GM19468 (cell line): ENCODE measurements around the gene FSCN2.
"Not testable (repeated sequence)": the region's sequence is repeated elsewhere in the genome, so short reads cannot be mapped to it uniquely, and the experiment has no call there.

Source experiments
- ATAC-seq: cut with Tn5 transposase; IDR thresholded peaks from one replicate; pipeline ENCODE4 v1.9.1; 2021; ENCODE audit warnings: mild to moderate bottlenecking, moderate library complexity, moderate number of reproducible peaks; ENCODE audit not compliant: unreplicated experiment; ENCODE audit errors: extremely low read depth

FSCN2 gene

DNA sequence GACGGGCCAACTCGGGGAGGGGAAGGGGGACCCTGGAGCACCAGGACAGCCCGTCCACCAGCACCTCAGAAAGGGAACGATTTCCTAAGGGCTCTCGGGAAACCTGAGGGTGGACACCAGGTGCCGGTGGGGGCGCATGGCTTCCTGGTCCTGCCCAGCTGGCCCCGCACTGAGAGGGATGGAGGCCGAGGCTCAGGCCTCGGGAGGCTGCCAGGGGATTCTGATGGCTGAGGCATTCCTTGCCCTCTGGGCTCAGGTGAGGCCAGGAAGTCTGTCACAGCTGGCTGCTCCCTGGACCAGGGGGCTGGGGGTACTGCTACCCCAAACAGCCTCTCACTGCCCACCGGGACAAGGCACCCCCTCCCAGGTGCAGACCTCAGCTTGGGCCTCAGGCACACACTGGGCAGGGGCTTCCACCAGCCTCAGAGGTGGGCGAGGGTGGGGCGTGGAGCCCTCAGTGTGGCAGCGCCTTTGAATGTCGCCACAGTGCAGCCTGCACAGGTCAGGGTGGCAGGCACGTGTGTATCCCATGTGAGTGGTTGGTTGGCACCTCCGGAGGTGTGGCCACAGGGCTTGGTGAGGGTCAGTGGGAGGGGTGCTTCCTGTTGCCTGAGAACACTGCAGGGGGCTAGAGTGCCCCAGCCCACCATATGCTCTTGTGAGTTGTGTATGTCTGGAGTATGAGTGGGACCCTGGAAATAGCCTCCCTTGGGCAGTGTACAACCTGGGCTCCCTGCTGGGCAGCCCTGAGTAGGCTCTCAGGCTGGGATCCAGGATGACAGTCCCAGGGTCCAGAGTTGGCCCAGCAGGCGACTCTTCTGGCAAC is 3.9 kb upstream of the FSCN2 start:
- no peak for ATAC-seq

DNA sequence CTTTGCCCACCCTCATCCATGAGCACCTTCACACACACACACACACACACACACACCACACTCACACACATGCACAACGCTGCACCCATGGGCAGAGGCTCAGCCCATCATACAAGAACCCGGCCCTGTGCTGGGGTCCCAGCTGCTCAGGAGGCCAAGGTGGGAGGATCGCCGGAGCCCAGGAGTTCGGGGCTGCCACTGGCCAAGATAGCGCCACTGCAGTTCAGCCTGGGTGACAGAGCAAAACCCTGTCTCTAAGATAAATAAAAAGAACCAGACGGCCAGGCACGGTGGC is 3.4 kb upstream of the FSCN2 start:
- ATAC-seq: no peak

DNA sequence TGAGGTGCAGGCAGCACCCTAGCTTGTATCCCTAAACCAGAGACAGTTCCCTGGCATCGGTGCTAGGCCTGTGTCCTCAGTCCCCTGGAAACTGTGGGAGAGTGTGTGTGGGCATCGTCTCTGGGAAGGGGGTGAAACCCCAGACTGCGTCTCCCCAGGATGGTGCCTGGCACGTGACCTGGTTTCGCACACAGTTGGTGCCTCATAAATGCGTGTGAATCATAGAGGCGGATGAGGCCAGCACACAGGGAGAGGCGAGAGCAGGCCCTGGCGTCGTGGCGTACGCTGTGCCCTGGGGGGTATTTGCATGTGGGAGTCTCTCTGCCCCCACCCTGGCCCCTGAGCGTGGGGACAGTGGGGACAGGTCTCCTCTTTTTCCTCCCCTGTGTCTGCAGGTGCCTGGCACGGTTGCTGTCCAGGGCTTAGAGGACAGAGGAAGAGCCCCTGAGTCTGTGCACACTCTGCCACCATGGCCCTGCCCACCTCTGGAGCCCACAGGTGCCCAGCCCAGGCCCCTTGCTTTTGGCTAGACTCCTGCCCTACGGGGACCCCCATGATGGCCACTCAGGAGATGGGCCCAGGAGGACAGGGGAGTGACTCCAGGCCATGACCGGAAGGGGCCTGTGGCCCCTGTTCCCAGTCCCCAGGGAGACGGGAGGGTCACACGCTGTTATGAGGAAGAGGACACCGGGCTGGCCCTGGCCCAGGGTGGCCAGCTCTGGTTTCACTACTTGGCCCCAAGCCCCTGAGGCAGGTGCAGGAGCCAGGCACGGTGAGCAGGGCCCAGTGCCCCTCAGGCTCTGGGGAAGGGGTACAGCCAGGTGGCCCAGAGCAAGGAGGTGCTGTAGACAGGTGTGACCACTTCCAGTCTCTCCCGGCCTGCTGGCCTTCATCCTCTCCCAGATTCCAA is 1.3 kb upstream of the FSCN2 start:
- no peak for ATAC-seq

DNA sequence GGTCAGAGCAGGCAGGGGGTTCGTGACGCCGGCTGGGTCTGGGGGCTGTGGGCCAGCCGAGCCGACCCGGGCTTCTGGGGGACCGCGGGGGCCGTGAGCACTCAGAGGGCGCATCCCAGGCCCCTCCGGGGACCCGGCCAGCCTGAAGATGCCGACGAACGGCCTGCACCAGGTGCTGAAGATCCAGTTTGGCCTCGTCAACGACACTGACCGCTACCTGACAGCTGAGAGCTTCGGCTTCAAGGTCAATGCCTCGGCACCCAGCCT is 140 bp downstream of the FSCN2 start:
- ATAC-seq: no peak

DNA sequence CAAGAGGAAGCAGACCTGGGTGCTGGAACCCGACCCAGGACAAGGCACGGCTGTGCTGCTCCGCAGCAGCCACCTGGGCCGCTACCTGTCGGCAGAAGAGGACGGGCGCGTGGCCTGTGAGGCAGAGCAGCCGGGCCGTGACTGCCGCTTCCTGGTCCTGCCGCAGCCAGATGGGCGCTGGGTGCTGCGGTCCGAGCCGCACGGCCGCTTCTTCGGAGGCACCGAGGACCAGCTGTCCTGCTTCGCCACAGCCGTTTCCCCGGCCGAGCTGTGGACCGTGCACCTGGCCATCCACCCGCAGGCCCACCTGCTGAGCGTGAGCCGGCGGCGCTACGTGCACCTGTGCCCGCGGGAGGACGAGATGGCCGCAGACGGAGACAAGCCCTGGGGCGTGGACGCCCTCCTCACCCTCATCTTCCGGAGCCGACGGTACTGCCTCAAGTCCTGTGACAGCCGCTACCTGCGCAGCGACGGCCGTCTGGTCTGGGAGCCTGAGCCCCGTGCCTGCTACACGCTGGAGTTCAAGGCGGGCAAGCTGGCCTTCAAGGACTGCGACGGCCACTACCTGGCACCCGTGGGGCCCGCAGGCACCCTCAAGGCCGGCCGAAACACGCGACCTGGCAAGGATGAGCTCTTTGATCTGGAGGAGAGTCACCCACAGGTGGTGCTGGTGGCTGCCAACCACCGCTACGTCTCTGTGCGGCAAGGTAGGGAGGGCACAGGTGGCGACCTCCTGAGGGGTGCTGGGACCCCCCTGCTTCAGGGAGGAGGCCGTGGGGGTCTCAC is 667 bp downstream of the FSCN2 start:
- no peak for ATAC-seq

DNA sequence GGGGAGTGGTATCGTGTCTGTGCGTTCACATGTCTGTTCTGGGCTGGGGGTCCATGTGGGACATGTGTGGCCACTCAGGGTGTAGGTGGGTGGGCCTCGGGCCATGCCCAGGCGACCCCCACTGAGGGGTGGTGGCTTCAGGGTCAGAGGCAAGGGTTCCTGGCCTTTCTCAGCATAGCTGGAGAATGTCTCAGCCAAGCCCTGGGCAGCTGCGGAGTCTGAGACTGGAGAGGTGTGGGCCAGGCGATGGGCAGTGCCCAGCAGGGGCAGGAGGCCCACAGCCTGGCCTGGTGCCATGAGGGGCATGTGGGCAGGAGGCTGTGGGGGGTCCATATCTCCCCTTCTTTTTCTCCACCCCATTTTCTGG is 1.2 kb downstream of the FSCN2 start:
- no peak for ATAC-seq

DNA sequence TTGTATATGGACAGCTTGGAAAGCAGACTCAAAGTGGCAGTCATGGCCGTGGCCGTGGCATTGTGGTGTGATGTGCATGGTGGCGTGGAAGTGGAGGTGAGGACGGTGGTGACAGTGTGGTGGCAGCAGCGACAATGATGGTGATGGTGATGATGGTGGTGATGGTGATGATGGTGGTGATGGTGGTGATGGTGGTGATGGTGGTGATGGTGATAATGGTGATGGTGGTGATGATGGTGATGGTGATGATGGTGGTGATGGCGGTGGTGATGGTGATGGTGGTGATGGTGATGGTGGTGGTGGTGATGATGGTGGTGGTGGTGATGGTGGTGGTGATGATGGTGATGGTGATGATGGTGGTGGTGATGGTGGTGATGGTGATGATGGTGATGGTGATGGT is 2.8 kb downstream of the FSCN2 start:
- not testable (repeated sequence) for ATAC-seq

DNA sequence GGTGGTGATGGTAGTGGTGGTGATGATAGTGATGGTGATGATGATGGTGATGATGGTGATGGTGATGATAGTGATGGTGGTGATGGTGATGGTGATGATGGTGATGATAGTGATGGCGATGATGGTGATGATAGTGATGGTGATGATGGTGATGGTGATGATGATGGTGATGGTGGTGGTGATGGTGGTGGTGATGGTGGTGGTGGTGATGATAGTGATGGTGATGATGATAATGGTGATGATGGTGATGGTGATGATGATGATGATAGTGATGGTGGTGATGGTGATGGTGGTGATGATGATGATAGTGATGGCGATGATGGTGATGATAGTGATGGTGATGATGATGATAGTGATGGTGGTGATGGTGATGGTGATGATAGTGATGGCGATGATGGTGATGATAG is 3.8 kb downstream of the FSCN2 start:
- ATAC-seq: not testable (repeated sequence)

DNA sequence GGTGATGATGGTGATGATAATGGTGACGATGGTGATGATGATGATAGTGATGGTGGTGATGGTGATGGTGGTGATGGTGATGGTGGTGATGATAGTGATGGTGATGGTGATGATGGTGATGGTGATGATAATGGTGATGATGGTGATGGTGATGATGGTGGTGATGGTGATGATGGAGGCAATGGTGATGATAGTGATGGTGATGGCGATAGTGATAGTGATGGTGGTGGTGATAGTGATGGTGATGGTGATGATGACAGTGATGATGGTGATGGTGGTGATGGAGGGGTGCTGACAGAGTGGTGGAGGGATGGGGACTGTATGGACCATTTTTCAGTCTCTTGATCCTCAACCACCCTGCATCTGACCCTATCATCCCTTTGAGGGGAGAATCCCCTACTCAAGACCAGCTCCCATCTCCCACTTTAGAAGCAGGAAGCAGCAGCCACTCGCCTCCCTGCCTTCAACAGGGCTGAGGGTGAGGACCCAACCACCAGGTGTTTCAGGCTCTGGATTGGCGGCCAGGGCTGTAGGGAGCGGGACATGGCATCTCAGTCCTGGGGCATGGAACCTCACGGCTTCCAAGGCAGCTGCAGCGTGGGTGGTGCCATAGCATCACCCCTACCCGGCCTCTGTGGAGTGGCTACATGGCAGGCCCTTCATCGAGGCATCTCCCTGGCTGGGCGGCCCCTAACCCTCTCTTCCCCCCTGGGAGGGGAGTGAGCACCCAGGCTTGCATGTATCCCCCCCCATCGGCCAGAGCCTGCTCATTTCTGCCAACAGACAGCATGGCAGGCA is 4.5 kb downstream of the FSCN2 start:
- no peak for ATAC-seq

DNA sequence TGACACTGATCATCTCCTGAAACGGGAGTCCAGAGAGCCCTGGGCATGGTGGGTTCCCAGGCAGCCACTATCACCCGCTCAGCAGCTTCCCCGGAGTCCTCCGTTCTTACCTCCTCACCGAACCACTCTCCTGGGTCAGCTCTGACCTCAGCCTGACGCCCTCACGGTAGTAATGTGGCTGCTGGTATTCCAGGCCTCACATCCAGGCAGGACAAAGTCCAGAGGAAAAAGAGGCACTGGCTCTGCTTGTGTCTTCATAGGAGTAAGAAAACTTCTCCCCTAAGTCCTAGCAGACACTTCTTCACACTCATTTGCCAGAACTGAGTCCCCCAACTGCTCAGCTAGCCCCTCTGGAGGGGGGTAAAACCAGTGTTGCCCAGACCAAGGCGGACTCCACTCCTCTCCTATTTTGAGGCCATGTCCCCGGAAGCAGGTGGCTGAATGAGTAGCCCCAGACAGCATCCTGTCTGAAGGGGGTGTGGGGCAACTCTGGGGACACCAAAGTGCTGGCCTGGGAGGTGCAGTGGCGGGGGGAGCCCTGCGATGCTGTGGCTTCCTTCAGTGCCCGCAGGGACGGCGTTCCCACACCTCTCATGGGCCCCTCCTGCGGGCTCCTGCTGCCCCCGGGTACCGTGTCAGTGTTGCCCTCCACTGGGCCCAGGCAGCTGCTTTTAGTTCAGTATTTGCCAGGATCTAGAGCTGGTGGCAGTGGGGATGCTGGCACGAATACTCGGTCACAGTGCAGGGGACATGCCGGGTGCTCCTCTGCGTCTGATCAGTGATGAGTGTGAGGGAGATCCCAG is 5.4 kb downstream of the FSCN2 start:
- no peak for ATAC-seq

DNA sequence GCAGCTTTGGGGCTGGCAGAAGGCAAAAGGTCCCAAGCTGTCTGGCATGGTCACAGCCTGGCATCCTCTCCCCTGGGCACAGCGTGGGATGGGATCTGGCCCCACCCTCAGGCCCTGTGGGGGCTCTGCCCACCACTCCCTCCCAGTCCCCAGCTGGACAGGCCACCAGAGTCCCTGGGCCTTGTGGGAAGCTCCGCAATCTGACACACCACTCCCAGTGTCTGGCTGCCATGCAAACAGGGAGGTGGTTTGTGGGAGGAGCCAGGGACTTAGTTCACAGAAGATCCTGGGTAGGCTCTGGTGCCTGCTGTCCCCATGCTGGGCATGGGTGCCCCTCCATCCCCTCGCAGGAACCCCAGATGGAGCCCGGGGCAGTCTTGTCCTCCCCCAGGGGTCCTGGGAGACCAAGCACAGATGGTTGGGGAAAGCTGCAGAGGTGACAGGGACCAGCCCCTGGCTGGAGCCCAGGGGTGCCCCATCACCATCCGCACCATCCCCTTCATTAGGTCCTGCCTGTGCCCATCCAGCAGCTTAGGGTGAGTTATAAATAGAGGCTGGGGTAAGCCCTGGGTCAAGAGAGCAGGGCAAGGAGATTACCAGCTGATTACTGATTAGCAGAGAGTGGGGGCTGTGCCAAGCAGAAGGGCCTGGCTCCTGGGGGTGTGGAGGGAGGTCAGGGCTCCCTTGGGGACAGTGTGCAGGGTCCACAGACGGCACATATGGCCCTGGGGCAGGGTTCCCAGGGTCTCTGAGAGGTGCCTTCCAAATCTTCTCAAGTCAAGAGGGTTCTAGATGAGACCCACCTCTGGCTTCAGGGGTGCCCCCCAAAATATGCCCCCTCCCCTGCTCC is 6.2 kb downstream of the FSCN2 start:
- no peak for ATAC-seq

DNA sequence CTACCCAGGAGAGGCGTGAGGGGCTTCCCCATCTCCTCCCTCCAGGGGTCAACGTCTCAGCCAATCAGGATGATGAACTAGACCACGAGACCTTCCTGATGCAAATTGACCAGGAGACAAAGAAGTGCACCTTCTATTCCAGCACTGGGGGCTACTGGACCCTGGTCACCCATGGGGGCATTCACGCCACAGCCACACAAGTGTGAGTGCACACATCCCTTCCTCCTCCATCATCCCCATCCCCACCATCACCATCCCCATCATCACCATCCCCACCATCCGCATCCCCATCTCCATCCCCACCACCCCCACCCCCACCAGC is 6.8 kb downstream of the FSCN2 start:
- ATAC-seq: no peak

DNA sequence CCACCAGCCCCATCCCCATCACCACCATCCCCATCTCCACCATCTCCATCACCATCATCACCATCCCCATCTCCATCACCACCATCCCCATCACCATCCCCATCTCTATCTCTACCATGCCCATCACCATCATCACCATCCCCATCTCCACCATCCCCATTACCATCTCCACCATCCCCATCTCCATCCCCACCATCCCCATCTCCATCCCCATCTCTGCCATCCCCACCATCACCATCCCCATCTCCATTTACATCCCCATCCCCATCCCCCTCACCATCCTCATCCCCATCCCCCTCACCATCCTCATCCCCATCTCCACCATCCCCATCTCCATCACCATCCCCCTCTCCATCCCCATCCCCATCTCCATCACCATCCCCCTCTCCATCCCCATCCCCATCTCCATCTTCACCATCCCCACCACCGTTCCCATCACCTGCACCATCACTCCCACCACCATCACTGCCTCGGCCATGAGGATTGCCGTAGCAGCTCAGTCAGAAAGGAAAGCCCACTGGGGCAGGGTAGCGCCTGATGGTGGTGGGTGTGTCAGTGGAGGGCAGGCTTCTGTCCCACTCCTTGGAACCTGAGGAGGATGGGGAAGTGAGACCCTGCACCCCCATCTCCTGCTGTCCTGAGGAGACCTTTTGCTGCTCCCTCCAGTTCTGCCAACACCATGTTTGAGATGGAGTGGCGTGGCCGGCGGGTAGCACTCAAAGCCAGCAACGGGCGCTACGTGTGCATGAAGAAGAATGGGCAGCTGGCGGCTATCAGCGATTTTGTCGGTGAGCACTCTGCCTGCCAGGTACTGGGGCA is 7.5 kb downstream of the FSCN2 start:
- ATAC-seq: no peak

DNA sequence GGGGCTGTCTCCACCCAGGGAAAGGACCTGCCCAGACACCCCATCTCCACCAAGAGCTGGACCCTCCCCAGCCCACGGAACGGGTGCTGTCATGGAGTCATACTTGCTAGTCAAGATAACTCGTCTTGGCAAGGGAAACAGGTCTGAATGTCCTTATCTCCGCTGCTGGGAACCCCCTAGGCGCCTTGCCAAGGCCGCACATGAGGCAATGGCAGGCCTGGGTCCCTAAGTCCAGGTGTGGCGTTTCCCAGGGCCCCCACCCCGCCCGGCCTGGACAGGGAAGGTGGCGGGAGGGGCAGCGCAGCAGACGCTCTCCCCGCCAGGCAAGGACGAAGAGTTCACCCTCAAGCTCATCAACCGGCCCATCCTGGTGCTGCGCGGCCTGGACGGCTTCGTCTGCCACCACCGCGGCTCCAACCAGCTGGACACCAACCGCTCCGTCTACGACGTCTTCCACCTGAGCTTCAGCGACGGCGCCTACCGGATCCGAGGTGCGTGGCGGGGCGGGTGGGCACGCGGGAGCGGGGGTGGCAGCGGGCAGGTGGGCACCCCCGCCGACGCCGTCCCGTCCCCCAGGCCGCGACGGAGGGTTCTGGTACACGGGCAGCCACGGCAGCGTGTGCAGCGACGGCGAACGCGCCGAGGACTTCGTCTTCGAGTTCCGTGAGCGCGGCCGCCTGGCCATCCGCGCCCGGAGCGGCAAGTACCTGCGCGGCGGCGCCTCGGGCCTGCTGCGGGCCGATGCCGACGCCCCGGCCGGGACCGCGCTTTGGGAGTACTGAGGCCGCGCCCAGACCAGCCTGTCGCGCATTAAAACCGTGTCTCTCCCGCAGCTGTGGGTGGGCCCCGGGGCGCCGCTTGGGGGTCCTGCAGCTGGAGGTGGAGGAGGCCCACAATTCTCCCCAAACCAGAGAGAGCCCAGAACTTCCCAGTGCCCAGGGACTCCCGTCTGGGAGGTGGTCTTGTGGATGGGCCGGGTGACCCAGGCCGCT is 8.4 kb downstream of the FSCN2 start:
- ATAC-seq: no peak

DNA sequence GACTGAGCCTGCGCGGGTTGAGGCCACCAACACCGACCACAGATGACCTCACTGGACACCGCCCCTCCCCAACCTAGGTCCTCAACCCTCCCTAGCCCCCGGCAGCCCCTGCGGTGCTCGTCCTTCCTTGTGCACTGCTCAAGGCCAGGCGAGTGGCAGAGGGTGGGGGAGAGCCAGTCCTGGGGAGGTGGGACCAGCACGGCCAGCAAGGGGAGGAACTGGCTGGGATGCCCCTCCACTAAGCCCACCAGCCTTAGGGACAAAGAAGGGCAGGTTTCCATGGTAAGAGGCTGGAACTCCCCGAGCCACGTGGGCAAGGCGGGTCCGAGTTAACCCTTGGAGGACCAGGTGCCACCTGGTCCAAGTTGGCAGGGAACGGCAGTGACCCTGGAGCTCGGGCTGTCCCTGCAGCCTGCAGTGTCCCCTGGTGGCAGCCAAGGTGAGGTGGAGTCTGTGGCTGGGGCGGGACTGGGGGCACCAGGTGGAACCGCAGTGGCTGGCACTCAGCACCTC is 9.2 kb downstream of the FSCN2 start:
- ATAC-seq: no peak

DNA sequence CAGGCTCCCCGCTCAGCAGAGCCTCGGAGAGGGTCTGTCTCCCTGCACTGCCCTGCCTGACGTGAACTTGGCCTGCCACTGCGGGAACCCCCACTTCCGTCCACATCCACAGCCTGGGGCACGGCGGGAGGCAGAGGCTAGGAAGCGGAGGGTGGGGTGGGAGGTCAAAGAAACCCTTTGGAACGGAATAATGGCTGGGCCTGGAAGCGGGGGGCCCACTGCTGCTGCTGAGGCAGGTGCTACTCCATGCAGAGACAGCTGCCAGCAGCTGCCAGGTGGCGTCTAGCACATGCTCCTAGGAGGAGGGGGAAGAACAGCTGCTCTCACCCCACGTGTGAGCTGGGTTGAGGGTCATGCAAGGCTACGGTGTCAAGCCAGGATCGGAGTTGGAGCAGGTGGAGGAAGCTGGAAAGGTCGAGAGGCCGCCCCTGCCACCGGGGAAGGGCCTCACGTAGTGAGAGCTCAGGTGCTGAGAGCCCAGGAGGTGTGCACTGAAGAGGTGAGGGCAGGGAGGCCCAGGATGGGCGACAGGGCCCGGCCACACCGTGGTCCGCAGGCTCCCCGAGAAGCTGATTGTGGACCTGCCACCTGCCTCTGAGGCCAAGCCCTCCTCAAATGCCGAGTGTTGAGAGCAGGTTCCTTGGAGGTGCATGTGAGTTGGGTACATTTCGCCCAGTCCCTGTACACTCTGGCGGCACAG is 9.8 kb downstream of the FSCN2 start:
- ATAC-seq: no peak
